Measurements from ENCODE around the gene EIF3I.
"Not testable (repeated sequence)": the region's sequence is repeated elsewhere in the genome, so short reads cannot be mapped to it uniquely, and the experiment has no call there.

Gene EIF3I

DNA sequence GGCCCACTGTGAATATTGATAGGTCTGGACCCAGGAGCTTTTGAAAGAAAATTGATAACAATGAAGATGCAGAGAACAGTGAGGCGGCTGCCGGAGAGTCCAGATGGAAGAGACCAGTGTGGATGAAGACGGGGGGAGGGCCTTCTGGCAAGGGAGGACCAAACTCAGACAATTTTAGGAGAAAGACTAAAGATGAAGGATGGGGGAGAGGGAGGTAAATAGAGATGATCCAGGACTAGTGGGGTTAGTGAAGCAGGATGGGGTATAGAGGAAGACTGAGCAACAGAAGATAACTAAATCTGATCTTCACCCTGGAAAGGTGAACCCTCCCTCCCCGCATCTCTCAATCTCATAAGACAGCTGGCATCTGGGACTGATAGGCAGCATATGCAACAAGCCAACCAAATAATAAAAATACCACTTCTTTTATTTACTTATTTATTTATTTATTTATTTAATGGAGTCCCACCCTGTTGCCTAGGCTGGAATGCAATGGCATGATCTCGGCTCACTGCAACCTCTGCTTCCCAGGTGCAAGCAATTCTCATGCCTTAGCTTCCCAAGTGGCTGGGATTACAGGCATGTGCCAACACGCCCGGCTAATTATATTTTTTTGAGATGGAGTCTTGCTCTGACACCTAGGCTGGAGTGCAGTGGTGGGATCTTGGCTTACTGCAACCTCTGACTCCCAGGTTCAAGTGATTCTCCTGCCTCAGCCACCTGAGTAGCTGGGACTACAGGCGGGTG lies 10.5 kb downstream of the EIF3I start:
- DNase-seq (ENCODE audit: low spot score): no peak

- no peak for DNase-seq (ENCODE audit: low spot score)
Measured at GRCh38 chr1:32234792-32235191, 12.6 kb downstream of the EIF3I start.

DNA sequence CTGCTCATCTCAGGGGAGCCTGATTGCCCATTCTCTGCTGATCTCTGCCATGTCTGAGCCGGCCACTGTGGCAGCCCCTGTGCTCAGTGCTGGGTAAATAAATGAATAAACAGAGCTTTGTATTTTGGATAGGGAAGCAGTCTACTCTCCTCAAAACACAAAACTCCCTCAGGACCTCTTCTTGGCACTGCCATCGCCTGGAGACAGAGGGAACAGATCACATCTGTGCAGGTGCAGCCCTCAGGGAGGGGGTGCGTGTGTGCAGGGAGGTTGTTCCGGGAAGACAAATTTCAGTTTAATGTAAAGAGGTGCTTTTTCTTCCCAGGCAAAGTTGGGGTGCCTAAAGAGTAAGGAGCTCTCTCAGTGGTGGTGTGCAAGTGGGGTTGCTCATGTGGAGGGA lies 17.1 kb downstream of the EIF3I start:
- DNase-seq (ENCODE audit: low spot score): peak; percentile 22

DNA sequence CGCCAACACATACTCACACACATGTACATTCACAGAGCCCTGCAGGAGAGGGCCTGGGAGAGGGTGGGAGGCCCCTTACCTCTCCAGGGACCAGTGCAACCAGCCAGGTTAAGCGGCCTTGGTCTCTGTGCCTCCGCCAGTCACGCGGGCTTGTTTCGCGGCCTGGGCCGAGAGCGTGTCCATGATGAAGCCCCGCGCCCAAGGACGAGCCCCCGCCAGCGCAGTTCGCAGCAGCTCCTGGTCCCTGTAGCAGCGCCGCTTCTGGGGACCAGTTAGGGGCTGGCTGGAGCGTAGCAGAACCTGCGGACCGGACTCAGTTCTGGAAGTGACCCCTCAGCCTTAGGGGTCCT lies 17.6 kb downstream of the EIF3I start:
- DNase-seq (ENCODE audit: low spot score): no peak

GRCh38 chr1:32240140-32240951 lies 18.1 kb downstream of the EIF3I start:
- DNase-seq (ENCODE audit: low spot score): peak; percentile 50

DNA sequence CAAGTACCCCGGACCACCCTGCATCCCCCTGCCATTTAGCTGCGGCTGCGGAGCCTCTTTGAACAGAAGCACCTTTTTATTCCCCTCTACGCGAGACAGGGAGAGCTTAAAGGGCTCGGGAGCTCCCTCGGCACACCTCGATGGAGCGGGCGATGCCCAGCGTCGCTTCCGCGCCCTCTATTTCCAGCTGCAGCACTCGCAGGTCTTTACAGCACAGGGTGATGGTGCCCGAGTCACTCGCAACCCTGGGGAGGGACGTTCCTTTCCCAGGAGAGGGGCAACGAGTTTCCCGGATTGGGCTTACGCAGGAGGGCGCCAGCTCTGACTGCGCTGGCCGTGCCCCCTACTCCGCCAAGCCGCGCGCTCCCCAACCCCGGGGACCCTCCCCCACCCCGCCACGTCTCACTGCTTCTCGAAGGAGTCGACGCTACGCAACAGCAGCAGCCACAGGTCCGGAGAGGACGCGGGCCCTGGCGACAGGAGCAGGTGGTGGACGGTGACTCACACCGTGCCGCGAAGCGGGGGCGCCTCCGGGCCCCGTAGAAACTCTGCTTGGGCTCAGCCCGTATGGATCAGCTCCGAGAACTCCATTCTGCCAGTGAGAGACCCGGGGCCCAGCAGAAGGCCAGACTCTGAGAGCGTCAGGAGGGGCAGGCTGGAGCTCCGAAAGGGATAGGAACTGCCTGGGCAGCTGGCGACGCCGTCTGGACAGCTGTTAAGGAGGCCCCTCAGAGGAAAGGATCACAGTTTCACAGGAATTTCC lies 19.0 kb downstream of the EIF3I start:
- DNase-seq (ENCODE audit: low spot score): peak; percentile 49

GRCh38 chr1:32242341-32242851 lies 20.2 kb downstream of the EIF3I start:
- DNase-seq (ENCODE audit: low spot score): peak; percentile 73

GRCh38 chr1:32246888-32247273 lies 24.7 kb downstream of the EIF3I start, which contains the start of gene FAM167B:
Gene FAM167B (plus strand): TSS chr1:32247222. CDS start chr1:32247422, 200 bp downstream.
- DNase-seq (ENCODE audit: low spot score): no peak

- DNase-seq (ENCODE audit: low spot score): no peak
Measured at GRCh38 chr1:32247452-32247851, 25.2 kb downstream of the EIF3I start.

GRCh38 chr1:32247983-32248889 lies 26.0 kb downstream of the EIF3I start:
- DNase-seq (ENCODE audit: low spot score): no peak

GRCh38 chr1:32249831-32250525 lies 27.8 kb downstream of the EIF3I start:
- no peak for DNase-seq (ENCODE audit: low spot score)

DNA sequence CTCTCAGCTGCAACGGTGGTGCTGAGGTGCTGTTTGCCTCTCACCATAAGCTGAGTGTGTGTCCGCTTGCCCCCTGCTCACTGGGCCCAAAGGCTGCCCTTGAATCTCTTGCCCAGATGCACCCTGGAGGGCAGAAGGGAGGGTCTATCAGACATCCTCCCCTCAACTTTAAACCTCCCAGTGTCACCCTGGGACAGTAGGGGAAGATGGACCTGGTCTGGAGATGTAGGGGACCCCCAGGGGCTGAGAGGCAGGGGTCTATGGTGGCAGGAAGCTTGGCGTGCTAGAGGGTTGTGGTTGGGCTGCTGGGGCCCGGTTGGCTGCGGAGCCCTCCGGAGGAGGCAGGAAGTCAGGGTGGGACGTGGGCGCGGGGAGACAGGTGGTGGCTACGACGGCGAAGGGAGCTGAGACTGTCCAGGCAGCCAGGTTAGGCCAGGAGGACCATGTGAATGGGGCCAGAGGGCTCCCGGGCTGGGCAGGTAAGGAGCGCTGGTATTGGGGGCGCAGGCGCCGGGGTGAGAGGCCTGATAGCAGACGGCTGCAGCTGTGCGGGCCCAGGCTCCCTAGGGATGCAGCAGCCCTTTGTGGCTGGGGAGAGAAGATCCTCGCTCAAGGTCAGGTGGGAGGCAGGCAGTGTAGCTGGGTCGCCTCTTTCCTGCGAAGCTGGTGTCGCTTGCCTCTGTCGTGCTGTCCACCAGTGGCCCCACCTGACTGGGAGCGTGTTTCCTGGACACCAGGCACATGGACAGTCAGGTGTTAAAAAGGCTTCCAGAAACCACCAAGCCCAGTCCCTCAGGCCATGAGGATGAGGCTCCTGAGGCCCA lies 28.9 kb downstream of the EIF3I start, which contains the start of gene LCK:
TSS of gene LCK (plus strand) at position 373 of the 824 bp plus-strand sequence. CDS start 23,065 bp downstream, outside the sequence.
- no peak for DNase-seq (ENCODE audit: low spot score)

DNA sequence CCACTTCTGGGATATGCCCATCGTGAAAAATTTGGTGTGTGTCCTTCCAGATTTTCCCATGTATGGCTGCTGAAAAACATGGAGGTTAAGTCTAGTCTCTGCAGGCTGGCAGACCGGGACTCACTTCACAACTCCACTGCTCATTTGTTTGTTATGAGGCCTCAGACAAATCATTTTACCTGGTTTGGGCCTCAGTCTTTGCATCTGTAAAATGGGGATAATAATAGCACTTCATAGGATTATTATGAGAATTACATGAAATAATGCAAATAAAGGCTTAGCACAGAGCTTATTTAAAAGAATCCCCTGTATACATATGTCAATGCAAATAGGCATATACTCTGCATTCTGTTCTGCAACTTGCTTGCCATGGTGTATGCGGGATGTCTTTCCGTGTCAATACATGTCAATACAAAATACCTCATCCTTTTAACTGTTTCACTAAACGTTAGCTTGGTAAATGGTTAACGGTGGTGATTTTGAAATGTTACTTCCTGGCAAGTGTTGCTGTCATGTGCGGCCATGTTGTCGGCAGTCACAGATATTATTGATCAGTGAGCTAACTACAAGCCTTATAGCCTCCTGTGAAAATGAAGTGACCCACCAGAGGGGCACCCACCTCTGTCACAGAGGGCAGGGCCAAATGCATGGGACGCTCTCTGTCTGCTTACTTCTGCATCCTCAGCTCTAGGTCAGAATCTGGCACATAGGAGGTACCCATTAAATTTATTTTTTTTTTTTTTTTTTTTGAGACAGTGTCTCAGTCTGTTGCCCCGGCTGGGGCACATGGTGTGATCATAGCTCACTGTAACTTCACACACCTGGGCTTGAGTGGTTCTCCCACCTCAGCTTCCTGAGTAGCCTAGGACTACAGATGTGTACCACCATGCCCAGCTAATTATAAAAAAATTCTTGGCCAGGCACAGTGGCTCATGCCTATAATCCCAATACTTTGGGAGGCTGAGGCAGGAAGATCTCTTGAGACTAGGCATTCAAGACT lies 33.2 kb downstream of the EIF3I start:
- DNase-seq (ENCODE audit: low spot score): no peak

- no peak for DNase-seq (ENCODE audit: low spot score)
Measured at GRCh38 chr1:32256473-32257226, 34.4 kb downstream of the EIF3I start.

DNA sequence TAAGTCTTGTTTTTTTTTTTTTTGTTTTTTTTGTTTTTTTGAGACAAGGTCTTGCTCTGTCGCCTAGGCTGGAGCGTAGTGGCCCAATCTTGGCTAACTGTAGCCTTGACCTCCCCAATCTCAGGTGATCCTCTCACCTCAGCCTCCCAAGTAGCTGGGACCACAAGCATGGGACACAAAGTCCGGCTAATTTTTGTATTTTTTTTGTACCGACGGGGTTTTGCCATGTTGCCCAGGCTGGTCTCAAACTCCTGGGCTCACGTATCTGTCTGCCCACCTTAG lies 35.0 kb downstream of the EIF3I start:
- DNase-seq (ENCODE audit: low spot score): no peak

GRCh38 chr1:32263236-32263593 lies 41.0 kb downstream of the EIF3I start:
- DNase-seq (ENCODE audit: low spot score): not testable (repeated sequence)

- DNase-seq (ENCODE audit: low spot score): no peak
Measured at GRCh38 chr1:32263744-32264143, 41.5 kb downstream of the EIF3I start.

DNA sequence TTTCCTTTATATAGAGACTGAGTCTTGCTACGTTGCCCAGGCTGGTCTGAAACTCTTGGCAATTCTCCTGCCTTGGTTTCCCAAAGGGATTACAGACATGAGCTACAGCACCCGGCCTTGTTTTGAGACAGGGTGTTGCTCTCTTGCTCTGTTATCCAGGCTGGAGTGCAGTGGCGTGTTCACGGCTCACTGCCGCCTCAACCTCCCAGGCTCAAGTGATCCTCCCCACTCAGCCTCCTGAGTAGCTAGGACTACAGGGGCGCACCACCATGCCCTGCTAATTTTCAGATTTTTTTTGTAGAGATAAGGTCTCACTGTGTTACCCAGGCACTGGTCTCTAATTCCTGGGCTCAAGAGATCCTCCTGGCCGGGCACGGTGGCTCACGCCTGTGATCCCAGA lies 43.6 kb downstream of the EIF3I start:
- DNase-seq (ENCODE audit: low spot score): no peak
